Aorta (tissue), 5 donors: ENCODE results near the gene GIPC3. TPM values are rescaled to one million over a fixed set of nuclear protein-coding genes. Genes with fewer than 3 reads are reported as not detected.
A peak's percentile ranks its signal among the peaks of the same experiment; 100 is the strongest.

ENCODE experiments used
- ATAC-seq: fragments of 200-7000 bp; cut with Tn5 transposase; one replicate; pipeline ENCODE4 v1.9.1; 2022; ENCODE audit warnings: moderate library complexity; ENCODE audit not compliant: low FRiP score
- DNase-seq, 2 donors: peaks; one replicate each; pipeline ENCODE4 v3.0.0-alpha.2; 2020
- H3K27ac ChIP-seq, 2 donors: one replicate each; pipeline ENCODE4 v1.5.1; 2013; ENCODE audit warnings: low read length in 2 of 2, mild to moderate bottlenecking in 2 of 2, moderate library complexity in 2 of 2, control low read depth in 1 of 2, inconsistent platforms in 1 of 2, low read depth in 1 of 2
- H3K27me3 ChIP-seq, 2 donors: one replicate each; pipeline ENCODE4 v1.6.1; 2013; ENCODE audit warnings: control low read depth in 1 of 2, low read length in 1 of 2, mild to moderate bottlenecking in 1 of 2, moderate library complexity in 1 of 2; ENCODE audit not compliant: insufficient read depth in 2 of 2, control insufficient read depth in 1 of 2
- H3K36me3 ChIP-seq, 2 donors: one replicate each; pipeline ENCODE4 v1.6.1; 2013; ENCODE audit warnings: control low read depth in 1 of 2, low read length in 1 of 2, mild to moderate bottlenecking in 1 of 2; ENCODE audit not compliant: insufficient read depth in 2 of 2, control insufficient read depth in 1 of 2
- H3K4me1 ChIP-seq, 2 donors: one replicate each; pipeline ENCODE4 v1.6.1; 2013; ENCODE audit warnings: low read length in 2 of 2, control low read depth in 1 of 2, mild to moderate bottlenecking in 1 of 2, moderate library complexity in 1 of 2; ENCODE audit not compliant: insufficient read depth in 2 of 2, control insufficient read depth in 1 of 2
- H3K4me3 ChIP-seq, 2 donors: one replicate each; pipeline ENCODE4 v1.5.1; 2013; ENCODE audit warnings: low read length in 2 of 2, control low read depth in 1 of 2, mild to moderate bottlenecking in 1 of 2
- H3K9me3 ChIP-seq: one replicate; pipeline ENCODE4 v1.6.1; 2013; ENCODE audit warnings: mild to moderate bottlenecking, low read length; ENCODE audit not compliant: control insufficient read depth
- WGBS, 2 donors: extraction: QIAGEN DNeasy Blood & Tissue Kit; methylation state at CpG; one replicate each; pipeline ENCODE4 v1.1.7; 2013; 5-methylcytosine and 5-hydroxymethylcytosine counted together
- intact Hi-C, 2 donors: fragments of 100-400 bp; cut with DNase I; formaldehyde crosslinking; loops; one replicate each; pipeline versions ENCODE4 v1.14.2 to v1.15.0; 2022
- polyA plus RNA-seq, 2 donors: library from polyadenylated mRNA; stranded (reverse); fragments of 200-250 nt; gene quantifications; one replicate each; pipeline ENCODE4 v1.2.3, GENCODE V29; 2013
- total RNA-seq, 2 donors: library from RNA; stranded (reverse); fragmentation: NEBNext Ultra II Directional; extraction: Animal tissue kit (Norgen Biotek cat#: 25700); gene quantifications; one replicate each; pipeline ENCODE4 v1.2.1, GENCODE V29; 2021
- donor health status: healthy with polysubstance abuse.
- donor health status: Bipolar disorder and iron deficiency.
- donor health status: DM: no; HTN: no; CAD: no.
- donor health status: DM: no; HTN: no; CAD: no.
- donor health status: DM: yes; HTN: yes; CAD: no.

Gene GIPC3
- total and polyA plus RNA-seq, 4 donors = 0.50 to 5.0 (median 2.0) TPM

GRCh38 chr19:3547767-3548282 lies 37.5 kb upstream of the GIPC3 start:
- DNase-seq (no peak), ATAC-seq (no peak)
- Histone ChIP-seq H3K4me1 (no peaks in the 10 kb centered on the region), H3K4me3 (no peak overlapping the region), H3K9me3 (no peaks in the 10 kb centered on the region), H3K27me3 (no peaks in the 10 kb centered on the region), H3K27ac (no peak overlapping the region), H3K36me3 (no peaks in the 10 kb centered on the region)
- intact Hi-C loops = loop anchor here in 1 of 2 donors (5.0 kb wide), 1 partner anchor 159 kb away; the partner anchor contains the start of gene TJP3
- 82 to 84% methylated on average over 36 of the region's 36 CpGs for WGBS, 2 donors

GRCh38 chr19:3548606-3549005 lies 36.7 kb upstream of the GIPC3 start:
- H3K9me3 ChIP-seq = no peaks in the 10 kb centered on the region
- H3K27ac ChIP-seq = no peak overlapping the region
- no peaks in the 10 kb centered on the region for H3K27me3 ChIP-seq
- intact Hi-C loops = loop anchor here in 1 of 2 donors (5.0 kb wide), 1 partner anchor 159 kb away; the partner anchor contains the start of gene TJP3
- DNase-seq = no peak
- WGBS, 2 donors = 72 to 75% methylated on average over 14 of the region's 14 CpGs
- H3K4me1 ChIP-seq = no peaks in the 10 kb centered on the region
- no peak overlapping the region for H3K4me3 ChIP-seq
- ATAC-seq = no peak
- no peaks in the 10 kb centered on the region for H3K36me3 ChIP-seq

GRCh38 chr19:3549816-3550215 lies 35.5 kb upstream of the GIPC3 start:
- DNase-seq = no peak
- H3K27me3 ChIP-seq = no peaks in the 10 kb centered on the region
- no peak for ATAC-seq
- intact Hi-C loops = loop anchor here in 1 of 2 donors (5.0 kb wide), 1 partner anchor 157 kb away; the partner anchor contains the start of gene TJP3
- no peaks in the 10 kb centered on the region for H3K4me1 ChIP-seq
- H3K36me3 ChIP-seq = no peaks in the 10 kb centered on the region
- no peak overlapping the region for H3K4me3 ChIP-seq
- no peaks in the 10 kb centered on the region for H3K9me3 ChIP-seq
- H3K27ac ChIP-seq = no peak overlapping the region
- WGBS, 2 donors = 81 to 86% methylated on average over 10 of the region's 10 CpGs

GRCh38 chr19:3550947-3551791 lies 34.1 kb upstream of the GIPC3 start:
- DNase-seq (no peak), ATAC-seq (no peak)
- intact Hi-C loops = no loop called here
- Histone ChIP-seq H3K4me1 (no peaks in the 10 kb centered on the region), H3K9me3 (no peaks in the 10 kb centered on the region), H3K4me3 (no peak overlapping the region), H3K27me3 (no peaks in the 10 kb centered on the region), H3K36me3 (no peaks in the 10 kb centered on the region), H3K27ac (no peak overlapping the region)
- WGBS, 2 donors = 90 to 91% methylated on average over 31 to 34 of the region's 34 CpGs

- Histone ChIP-seq H3K4me1 (no peaks in the 10 kb centered on the region), H3K27ac (no peak overlapping the region), H3K36me3 (no peaks in the 10 kb centered on the region), H3K4me3 (no peak overlapping the region), H3K9me3 (no peaks in the 10 kb centered on the region), H3K27me3 (no peaks in the 10 kb centered on the region)
- ATAC-seq = no peak
- 79 to 82% methylated on average over 9 of the region's 9 CpGs for WGBS, 2 donors
- DNase-seq = no peak
- intact Hi-C loops = no loop called here
Measured at GRCh38 chr19:3551792-3552095, 33.5 kb upstream of the GIPC3 start.

GRCh38 chr19:3554254-3555083 lies 30.8 kb upstream of the GIPC3 start:
- Histone ChIP-seq H3K27ac (no peak overlapping the region), H3K4me1 (no peaks in the 10 kb centered on the region), H3K27me3 (no peaks in the 10 kb centered on the region), H3K4me3 (no peak overlapping the region), H3K9me3 (no peaks in the 10 kb centered on the region), H3K36me3 (no peaks in the 10 kb centered on the region)
- ATAC-seq (no peak), DNase-seq (no peak)
- 86 to 89% methylated on average over 21 of the region's 21 CpGs for WGBS, 2 donors
- intact Hi-C loops = no loop called here

GRCh38 chr19:3555653-3556422 lies 29.4 kb upstream of the GIPC3 start:
- Histone ChIP-seq H3K4me3 (no peak overlapping the region), H3K9me3 (no peaks in the 10 kb centered on the region), H3K4me1 (no peaks in the 10 kb centered on the region), H3K27ac (no peak overlapping the region), H3K36me3 (no peaks in the 10 kb centered on the region), H3K27me3 (no peaks in the 10 kb centered on the region)
- 72 to 75% methylated on average over 14 to 15 of the region's 15 CpGs for WGBS, 2 donors
- intact Hi-C loops = no loop called here
- DNase-seq = no peak
- no peak for ATAC-seq

- intact Hi-C loops = no loop called here
- Histone ChIP-seq H3K9me3 (no peaks in the 10 kb centered on the region), H3K36me3 (no peaks in the 10 kb centered on the region), H3K27me3 (no peaks in the 10 kb centered on the region), H3K4me1 (no peaks in the 10 kb centered on the region), H3K27ac (no peak overlapping the region), H3K4me3 (peak overlapping the region; percentile 83 to 91)
- no peak for DNase-seq
- peak; percentile 3 for ATAC-seq
- WGBS, 2 donors = 28 to 30% methylated on average over 9 of the region's 9 CpGs
Measured at GRCh38 chr19:3556423-3556977, 28.8 kb upstream of the GIPC3 start.
